ENCODE measurements around the gene MAST4.

MAST4 gene

DNA sequence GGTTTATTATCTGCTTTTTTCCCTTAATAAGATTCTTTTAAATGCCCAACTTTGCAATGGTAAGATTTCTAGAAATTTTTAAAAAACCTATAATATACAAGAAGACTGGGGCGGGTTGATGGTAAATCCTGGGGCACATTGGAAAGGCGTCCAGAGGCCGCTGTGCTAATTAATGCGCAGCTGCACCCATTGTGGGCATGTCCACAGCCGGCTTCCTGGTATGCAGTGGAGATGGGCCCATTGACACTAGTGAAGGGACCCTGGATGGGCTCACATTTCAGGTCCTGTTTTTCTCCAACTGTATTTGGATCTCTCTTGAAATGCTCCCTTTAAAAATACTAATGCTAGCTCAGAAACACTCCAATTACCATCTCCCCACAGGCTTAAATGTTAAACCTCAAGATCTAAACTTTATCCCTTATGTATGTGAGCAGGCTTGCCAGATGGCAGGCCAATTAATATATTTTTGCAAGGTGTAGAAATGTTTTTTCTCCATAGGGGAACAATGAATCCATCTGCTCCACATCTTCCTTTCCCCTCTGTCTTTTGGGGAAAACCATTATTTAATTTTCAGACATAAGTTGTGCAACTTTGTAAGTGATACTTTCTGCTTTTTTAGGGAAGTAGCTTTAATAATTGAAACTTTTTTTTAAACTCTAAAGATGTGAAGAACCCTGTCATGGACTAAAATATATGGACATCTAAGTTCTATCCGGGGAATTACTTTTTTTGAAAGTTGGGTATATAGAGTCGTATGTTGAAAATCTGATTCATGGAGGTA, 423.1 kb downstream of the MAST4 start:
- Histone ChIP-seq H3K36me3 (ENCODE audit: control insufficient read depth, insufficient read depth, low read length) (no peaks in the 10 kb centered on the region), H3K9ac (ENCODE audit: low read depth, low read length) (no peak overlapping the region), H3K4me3 (ENCODE audit: low read depth, low read length) (no peak overlapping the region), H3K4me1 (ENCODE audit: control insufficient read depth, insufficient read depth, low read length) (peaks cover 6% of the 10 kb centered on the region; the same call in 1 of the 2 replicates), H3K9me3 (ENCODE audit: control insufficient read depth, insufficient read depth, low read length) (no peaks in the 10 kb centered on the region), H3K27me3 (ENCODE audit: control insufficient read depth, insufficient read depth, low read length) (no peaks in the 10 kb centered on the region; the same call in 1 of the 2 replicates), H3K27ac (ENCODE audit: low read depth, low read length) (no peak overlapping the region)

GRCh38 chr5:67020096-67020615, 424.0 kb downstream of the MAST4 start:
- no peaks in the 10 kb centered on the region for H3K36me3 ChIP-seq (ENCODE audit: control insufficient read depth, insufficient read depth, low read length)
- H3K27me3 ChIP-seq (ENCODE audit: control insufficient read depth, insufficient read depth, low read length) = no peaks in the 10 kb centered on the region; the same call in 1 of the 2 replicates
- H3K27ac ChIP-seq (ENCODE audit: low read depth, low read length) = no peak overlapping the region
- no peak overlapping the region for H3K9ac ChIP-seq (ENCODE audit: low read depth, low read length)
- no peak overlapping the region for H3K4me3 ChIP-seq (ENCODE audit: low read depth, low read length)
- peaks cover 6% of the 10 kb centered on the region; the same call in 1 of the 2 replicates for H3K4me1 ChIP-seq (ENCODE audit: control insufficient read depth, insufficient read depth, low read length)
- H3K9me3 ChIP-seq (ENCODE audit: control insufficient read depth, insufficient read depth, low read length) = no peaks in the 10 kb centered on the region

GRCh38 chr5:67021031-67021430, 424.8 kb downstream of the MAST4 start:
- no peaks in the 10 kb centered on the region for H3K9me3 ChIP-seq (ENCODE audit: control insufficient read depth, insufficient read depth, low read length)
- H3K9ac ChIP-seq (ENCODE audit: low read depth, low read length) = no peak overlapping the region
- no peak overlapping the region for H3K27ac ChIP-seq (ENCODE audit: low read depth, low read length)
- H3K36me3 ChIP-seq (ENCODE audit: control insufficient read depth, insufficient read depth, low read length) = no peaks in the 10 kb centered on the region
- H3K27me3 ChIP-seq (ENCODE audit: control insufficient read depth, insufficient read depth, low read length) = no peaks in the 10 kb centered on the region
- no peak overlapping the region for H3K4me3 ChIP-seq (ENCODE audit: low read depth, low read length)
- H3K4me1 ChIP-seq (ENCODE audit: control insufficient read depth, insufficient read depth, low read length) = no peaks in the 10 kb centered on the region

DNA sequence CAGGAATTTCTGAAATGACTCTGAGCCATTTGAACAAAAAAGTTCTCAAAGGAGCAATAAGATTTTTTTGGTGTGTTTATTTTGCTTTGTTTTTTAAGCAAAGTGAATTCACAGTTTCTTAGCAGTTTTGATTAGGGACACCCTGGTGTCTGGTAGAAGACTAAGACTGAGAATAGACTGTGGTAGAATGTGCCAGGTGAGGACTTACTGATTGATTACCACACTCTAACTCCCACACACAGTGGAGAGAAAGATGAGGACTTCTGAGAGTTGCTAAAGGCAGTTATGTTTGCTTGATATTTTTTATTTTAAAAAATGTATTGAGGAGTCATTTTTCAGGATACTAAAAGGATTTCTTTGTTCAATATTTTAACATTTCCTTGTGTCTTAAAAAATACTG, 425.3 kb downstream of the MAST4 start:
- H3K27ac ChIP-seq (ENCODE audit: low read depth, low read length) = no peak overlapping the region
- no peaks in the 10 kb centered on the region for H3K27me3 ChIP-seq (ENCODE audit: control insufficient read depth, insufficient read depth, low read length)
- H3K4me1 ChIP-seq (ENCODE audit: control insufficient read depth, insufficient read depth, low read length) = no peaks in the 10 kb centered on the region

DNA sequence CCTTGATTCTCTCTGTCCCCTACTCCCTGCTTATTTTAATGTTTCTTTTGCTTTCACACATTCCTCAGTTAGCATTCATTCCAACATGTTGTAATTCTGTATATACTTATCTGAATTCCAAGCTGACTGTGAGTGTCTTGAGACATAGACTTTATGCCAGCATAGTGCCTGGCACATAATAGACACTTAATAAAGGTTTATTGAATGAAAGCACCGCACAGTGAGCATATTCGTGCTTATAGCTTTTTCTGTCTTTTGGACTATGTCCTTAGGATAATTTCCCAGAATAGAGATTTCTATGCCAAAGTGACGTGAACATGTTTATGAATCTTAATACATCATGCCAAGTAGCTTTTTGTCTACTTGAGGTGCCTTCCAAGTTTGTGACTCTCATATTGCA, 425.8 kb downstream of the MAST4 start:
- H3K9me3 ChIP-seq (ENCODE audit: control insufficient read depth, insufficient read depth, low read length) = no peaks in the 10 kb centered on the region
- H3K27me3 ChIP-seq (ENCODE audit: control insufficient read depth, insufficient read depth, low read length) = no peaks in the 10 kb centered on the region
- H3K36me3 ChIP-seq (ENCODE audit: control insufficient read depth, insufficient read depth, low read length) = no peaks in the 10 kb centered on the region
- no peak overlapping the region for H3K4me3 ChIP-seq (ENCODE audit: low read depth, low read length)
- no peaks in the 10 kb centered on the region for H3K4me1 ChIP-seq (ENCODE audit: control insufficient read depth, insufficient read depth, low read length)
- H3K27ac ChIP-seq (ENCODE audit: low read depth, low read length) = no peak overlapping the region
- no peak overlapping the region for H3K9ac ChIP-seq (ENCODE audit: low read depth, low read length)

More for the DNA sequence above, 425.3 kb downstream of the MAST4 start:
- H3K9me3 ChIP-seq (ENCODE audit: control insufficient read depth, insufficient read depth, low read length) = no peaks in the 10 kb centered on the region
- H3K9ac ChIP-seq (ENCODE audit: low read depth, low read length) = no peak overlapping the region
- H3K36me3 ChIP-seq (ENCODE audit: control insufficient read depth, insufficient read depth, low read length) = no peaks in the 10 kb centered on the region
- H3K4me3 ChIP-seq (ENCODE audit: low read depth, low read length) = no peak overlapping the region

- Histone ChIP-seq H3K4me1 (ENCODE audit: control insufficient read depth, insufficient read depth, low read length) (no peaks in the 10 kb centered on the region), H3K9ac (ENCODE audit: low read depth, low read length) (no peak overlapping the region), H3K9me3 (ENCODE audit: control insufficient read depth, insufficient read depth, low read length) (no peaks in the 10 kb centered on the region), H3K36me3 (ENCODE audit: control insufficient read depth, insufficient read depth, low read length) (no peaks in the 10 kb centered on the region), H3K27me3 (ENCODE audit: control insufficient read depth, insufficient read depth, low read length) (no peaks in the 10 kb centered on the region), H3K4me3 (ENCODE audit: low read depth, low read length) (no peak overlapping the region), H3K27ac (ENCODE audit: low read depth, low read length) (no peak overlapping the region)
These were observed 429.3 kb downstream of the MAST4 start for GRCh38 chr5:67025457-67025856.

GRCh38 chr5:67026278-67026677, 430.1 kb downstream of the MAST4 start:
- no peak overlapping the region for H3K27ac ChIP-seq (ENCODE audit: low read depth, low read length)
- H3K36me3 ChIP-seq (ENCODE audit: control insufficient read depth, insufficient read depth, low read length) = no peaks in the 10 kb centered on the region
- H3K4me1 ChIP-seq (ENCODE audit: control insufficient read depth, insufficient read depth, low read length) = no peaks in the 10 kb centered on the region; the same call in 1 of the 2 replicates
- no peak overlapping the region for H3K4me3 ChIP-seq (ENCODE audit: low read depth, low read length)
- no peak overlapping the region for H3K9ac ChIP-seq (ENCODE audit: low read depth, low read length)
- no peaks in the 10 kb centered on the region for H3K27me3 ChIP-seq (ENCODE audit: control insufficient read depth, insufficient read depth, low read length)
- H3K9me3 ChIP-seq (ENCODE audit: control insufficient read depth, insufficient read depth, low read length) = no peaks in the 10 kb centered on the region

- Histone ChIP-seq H3K36me3 (ENCODE audit: control insufficient read depth, insufficient read depth, low read length) (no peaks in the 10 kb centered on the region), H3K4me1 (ENCODE audit: control insufficient read depth, insufficient read depth, low read length) (no peaks in the 10 kb centered on the region; the same call in 1 of the 2 replicates), H3K4me3 (ENCODE audit: low read depth, low read length) (no peak overlapping the region), H3K9me3 (ENCODE audit: control insufficient read depth, insufficient read depth, low read length) (no peaks in the 10 kb centered on the region), H3K27ac (ENCODE audit: low read depth, low read length) (no peak overlapping the region), H3K27me3 (ENCODE audit: control insufficient read depth, insufficient read depth, low read length) (no peaks in the 10 kb centered on the region), H3K9ac (ENCODE audit: low read depth, low read length) (no peak overlapping the region)
These were observed 431.0 kb downstream of the MAST4 start for GRCh38 chr5:67027171-67027570.

GRCh38 chr5:67028371-67028770, 432.2 kb downstream of the MAST4 start:
- no peak overlapping the region for H3K4me3 ChIP-seq (ENCODE audit: low read depth, low read length)

GRCh38 chr5:67028941-67029340, 432.7 kb downstream of the MAST4 start:
- H3K9me3 ChIP-seq (ENCODE audit: control insufficient read depth, insufficient read depth, low read length) = no peaks in the 10 kb centered on the region

More at GRCh38 chr5:67028371-67028770, 432.2 kb downstream of the MAST4 start:
- H3K4me1 ChIP-seq (ENCODE audit: control insufficient read depth, insufficient read depth, low read length) = no peaks in the 10 kb centered on the region; the same call in 1 of the 2 replicates
- H3K27ac ChIP-seq (ENCODE audit: low read depth, low read length) = no peak overlapping the region
- no peak overlapping the region for H3K9ac ChIP-seq (ENCODE audit: low read depth, low read length)
- H3K36me3 ChIP-seq (ENCODE audit: control insufficient read depth, insufficient read depth, low read length) = no peaks in the 10 kb centered on the region
- no peaks in the 10 kb centered on the region for H3K9me3 ChIP-seq (ENCODE audit: control insufficient read depth, insufficient read depth, low read length)
- H3K27me3 ChIP-seq (ENCODE audit: control insufficient read depth, insufficient read depth, low read length) = no peaks in the 10 kb centered on the region

DNA sequence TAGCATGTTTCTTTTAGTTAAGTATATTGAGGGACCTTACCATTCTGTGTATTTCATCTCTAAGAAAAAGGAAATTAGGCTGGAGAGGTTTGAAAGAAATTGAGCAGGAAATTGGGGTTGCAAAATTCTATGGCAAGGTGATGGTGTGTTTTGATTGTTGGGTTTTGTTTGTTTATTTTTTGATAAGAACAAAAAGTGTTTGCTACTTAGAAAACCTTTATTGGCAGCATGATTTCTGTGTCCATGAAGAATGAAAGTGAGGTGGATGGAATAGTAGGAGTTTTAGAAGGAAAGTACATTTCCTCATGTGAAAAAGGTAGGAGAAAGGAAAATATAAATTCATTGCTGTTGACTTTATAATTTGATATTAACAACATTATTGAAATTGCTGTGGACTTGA, 433.3 kb downstream of the MAST4 start:
- Histone ChIP-seq H3K4me1 (ENCODE audit: control insufficient read depth, insufficient read depth, low read length) (peaks cover 2% of the 10 kb centered on the region; the same call in 1 of the 2 replicates), H3K9me3 (ENCODE audit: control insufficient read depth, insufficient read depth, low read length) (no peaks in the 10 kb centered on the region), H3K36me3 (ENCODE audit: control insufficient read depth, insufficient read depth, low read length) (no peaks in the 10 kb centered on the region), H3K27me3 (ENCODE audit: control insufficient read depth, insufficient read depth, low read length) (no peaks in the 10 kb centered on the region), H3K9ac (ENCODE audit: low read depth, low read length) (no peak overlapping the region), H3K27ac (ENCODE audit: low read depth, low read length) (no peak overlapping the region), H3K4me3 (ENCODE audit: low read depth, low read length) (no peak overlapping the region)

More at GRCh38 chr5:67028941-67029340, 432.7 kb downstream of the MAST4 start:
- no peak overlapping the region for H3K27ac ChIP-seq (ENCODE audit: low read depth, low read length)
- H3K4me1 ChIP-seq (ENCODE audit: control insufficient read depth, insufficient read depth, low read length) = no peaks in the 10 kb centered on the region; the same call in 1 of the 2 replicates
- no peak overlapping the region for H3K4me3 ChIP-seq (ENCODE audit: low read depth, low read length)
- H3K36me3 ChIP-seq (ENCODE audit: control insufficient read depth, insufficient read depth, low read length) = no peaks in the 10 kb centered on the region
- no peaks in the 10 kb centered on the region for H3K27me3 ChIP-seq (ENCODE audit: control insufficient read depth, insufficient read depth, low read length)
- H3K9ac ChIP-seq (ENCODE audit: low read depth, low read length) = no peak overlapping the region
